ENCODE results near the gene C20orf204. TPM values are rescaled to one million over a fixed set of nuclear protein-coding genes. Genes with fewer than 3 reads are reported as not detected.

The C20orf204 gene
- total and polyA plus RNA-seq, 2 of the 4 experiments (the other 2 are of a cell fraction), result 0.09 to 0.18 TPM

DNA sequence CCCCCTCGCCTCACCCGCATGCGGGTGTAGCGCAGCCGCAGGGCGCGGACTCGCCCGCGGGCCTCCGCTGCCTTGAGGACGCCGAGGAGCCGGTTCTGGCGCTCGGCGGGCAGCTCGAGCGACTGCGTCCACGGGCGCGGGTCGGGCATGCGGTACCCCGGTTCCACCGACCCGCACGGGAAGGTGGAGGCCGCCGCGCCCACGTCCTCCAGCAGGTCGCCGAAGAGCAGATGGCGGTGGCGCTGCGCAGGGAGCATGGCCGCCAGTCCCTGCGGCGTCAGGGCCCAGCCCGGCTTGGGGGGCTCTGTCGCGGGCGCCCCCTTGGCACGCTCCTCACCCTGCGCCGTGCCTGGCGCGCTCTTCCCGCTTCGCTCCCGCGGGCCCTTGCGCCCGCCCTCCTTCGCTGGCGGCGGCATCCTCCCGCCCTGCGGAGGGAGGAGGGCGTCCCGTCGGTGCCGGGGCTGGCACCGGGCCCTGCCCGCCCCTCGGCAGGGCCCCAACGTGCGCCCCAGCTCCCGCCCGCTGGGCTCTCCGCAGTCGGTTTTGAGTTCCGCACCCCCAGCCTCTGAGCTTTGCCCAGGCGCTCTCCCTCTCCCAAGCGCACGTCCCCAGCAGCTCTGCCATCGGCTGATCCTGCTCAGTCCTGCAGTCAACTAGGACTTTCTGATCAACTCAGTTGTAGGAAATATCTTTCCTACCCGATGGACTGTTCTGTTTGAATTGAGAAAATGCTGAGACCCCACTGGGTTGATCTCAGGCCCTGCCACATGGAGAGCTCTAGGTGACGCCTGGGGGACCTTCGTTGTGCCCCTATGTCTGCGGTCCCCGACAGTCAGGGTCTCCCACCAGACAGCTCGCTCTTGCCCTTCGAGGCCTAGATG is 48.1 kb downstream of the C20orf204 start, which contains the start of gene LKAAEAR1:
TSS of gene LKAAEAR1 (minus strand) at position 595 of the 881 bp plus-strand sequence. CDS start at position 416, 179 bp downstream.
- H2AFZ ChIP-seq (replicated peaks; ENCODE audit: low read length, poor library complexity), result peak within 1 kb of the TSS; percentile 95
- peaks cover 8% of the 10 kb centered on the region; the same call in 1 of the 2 replicates for H3K9me3 ChIP-seq (ENCODE audit: control insufficient read depth, insufficient read depth, low read length)
- no peak within 1 kb of the TSS for H4K91ac ChIP-seq (ENCODE audit: insufficient read depth, low read depth, low read length)
- DNase-seq (no peak), ATAC-seq (ENCODE audit: low read depth) (no peak)
- H2BK5ac ChIP-seq (ENCODE audit: low read depth, low read length, poor library complexity, severe bottlenecking), result no peak within 1 kb of the TSS
- H4K5ac ChIP-seq (ENCODE audit: low read depth, low read length), result no peak within 1 kb of the TSS
- peaks cover 15% of the 10 kb centered on the region for H4K20me1 ChIP-seq (ENCODE audit: insufficient read depth, low read length)
- H3K18ac ChIP-seq (ENCODE audit: low read depth, low read length), result no peak within 1 kb of the TSS
- no peak within 1 kb of the TSS for H3K56ac ChIP-seq (ENCODE audit: extremely low read depth, insufficient read depth, low read length)
- H3K14ac ChIP-seq (replicated peaks; ENCODE audit: low read depth, low read length), result no peak within 1 kb of the TSS
- intact Hi-C loops (cut with micrococcal nuclease), result loop anchor here (1.0 kb wide), 1 partner anchor 36 kb away; no protein-coding TSS in a partner anchor
- no TSS peak for BruUV-seq (replicated peaks)
- H3K4me3 ChIP-seq (ENCODE audit: insufficient read depth, low read depth, low read length), result peak within 1 kb of the TSS; percentile 63
- H2BK15ac ChIP-seq (ENCODE audit: low read depth, low read length), result no peak within 1 kb of the TSS
- H4K8ac ChIP-seq (ENCODE audit: low read depth in 2 of 2, low read length in 2 of 2), result no peak within 1 kb of the TSS
- H2AK5ac ChIP-seq (ENCODE audit: low read depth, low read length), result no peak within 1 kb of the TSS
- H2BK120ac ChIP-seq (ENCODE audit: low read depth, low read length), result no peak within 1 kb of the TSS
- H3K27me3 ChIP-seq (ENCODE audit: control insufficient read depth, insufficient read depth, low read length), result peaks cover 54% of the 10 kb centered on the region
- H3K9ac ChIP-seq (ENCODE audit: low read depth, low read length), result no peak within 1 kb of the TSS; the same call in 1 of the 2 replicates
- H3K79me1 ChIP-seq (ENCODE audit: low read depth in 1 of 2, low read length in 2 of 2), result peaks cover 0 to 1% of the 10 kb centered on the region in 2 experiments; a peak in 2 of 4 replicates
- H2AK9ac ChIP-seq (replicated peaks; ENCODE audit: low read depth, low read length, poor library complexity), result no peak within 1 kb of the TSS
- no peaks in the 10 kb centered on the region for H3K9me1 ChIP-seq (ENCODE audit: insufficient read depth, low read length)
- peaks cover 7% of the 10 kb centered on the region for H3K4me1 ChIP-seq (ENCODE audit: control insufficient read depth, insufficient read depth, low read length)
- dilution Hi-C loops (cut with HindIII; ENCODE audit: low sequenced_read_pairs, unreplicated experiment), result no loop called here
- H3K23ac ChIP-seq (ENCODE audit: low read depth, low read length), result no peak within 1 kb of the TSS
- in situ Hi-C loops (cut with MboI; ENCODE audit: low sequenced_read_pairs), result no loop called here
- H2BK20ac ChIP-seq (ENCODE audit: low read depth, low read length), result no peak within 1 kb of the TSS
- peak within 1 kb of the TSS; percentile 81 for H3K4me2 ChIP-seq (ENCODE audit: low read depth, low read length)
- H3K36me3 ChIP-seq (ENCODE audit: control insufficient read depth, insufficient read depth, low read length), result no peaks in the 10 kb centered on the region
- ChIA-PET CTCF (interaction anchor here (0.6 to 1.3 kb wide), 5 partner anchors 25 to 177 kb away, joined by 3 to 6 read pairs (median 4); no protein-coding TSS in a partner anchor), POLR2A (ENCODE audit: unreplicated experiment) (no interaction called here)
- WGBS, 2 experiments (ENCODE audit: extremely low coverage in 2 of 2, insufficient read length in 1 of 2), result 1% methylated on average over 36 of the region's 86 CpGs; no CpG with 5 or more reads in 1 of the 2 experiments
- H3K27ac ChIP-seq (ENCODE audit: insufficient read depth, low read length), result no peak within 1 kb of the TSS
- H3K4ac ChIP-seq (ENCODE audit: low read depth, low read length), result no peak within 1 kb of the TSS
- no peak for TF ChIP-seq RFX5 (IDR thresholded peaks at IDR 0.05; ENCODE audit: low read depth, low read length)
- TF ChIP-seq, protein P1, sequence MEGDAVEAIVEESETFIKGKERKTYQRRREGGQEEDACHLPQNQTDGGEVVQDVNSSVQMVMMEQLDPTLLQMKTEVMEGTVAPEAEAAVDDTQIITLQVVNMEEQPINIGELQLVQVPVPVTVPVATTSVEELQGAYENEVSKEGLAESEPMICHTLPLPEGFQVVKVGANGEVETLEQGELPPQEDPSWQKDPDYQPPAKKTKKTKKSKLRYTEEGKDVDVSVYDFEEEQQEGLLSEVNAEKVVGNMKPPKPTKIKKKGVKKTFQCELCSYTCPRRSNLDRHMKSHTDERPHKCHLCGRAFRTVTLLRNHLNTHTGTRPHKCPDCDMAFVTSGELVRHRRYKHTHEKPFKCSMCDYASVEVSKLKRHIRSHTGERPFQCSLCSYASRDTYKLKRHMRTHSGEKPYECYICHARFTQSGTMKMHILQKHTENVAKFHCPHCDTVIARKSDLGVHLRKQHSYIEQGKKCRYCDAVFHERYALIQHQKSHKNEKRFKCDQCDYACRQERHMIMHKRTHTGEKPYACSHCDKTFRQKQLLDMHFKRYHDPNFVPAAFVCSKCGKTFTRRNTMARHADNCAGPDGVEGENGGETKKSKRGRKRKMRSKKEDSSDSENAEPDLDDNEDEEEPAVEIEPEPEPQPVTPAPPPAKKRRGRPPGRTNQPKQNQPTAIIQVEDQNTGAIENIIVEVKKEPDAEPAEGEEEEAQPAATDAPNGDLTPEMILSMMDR (conservative IDR thresholded peaks at IDR 0.05; ENCODE audit: low read depth, low read length), result no peak
- TF ChIP-seq USF2 (IDR thresholded peaks at IDR 0.05; ENCODE audit: low read depth, low read length), result no peak
- TF ChIP-seq CEBPB (IDR thresholded peaks at IDR 0.05; ENCODE audit: low read depth, low read length), result no peak
- TF ChIP-seq MAZ (IDR thresholded peaks at IDR 0.05; ENCODE audit: borderline replicate concordance, low read depth, low read length), result no peak
- TF ChIP-seq FOS (IDR thresholded peaks at IDR 0.05; ENCODE audit: low read depth, low read length), result no peak
- no peak for TF ChIP-seq RCOR1 (IDR thresholded peaks at IDR 0.05; ENCODE audit: insufficient replicate concordance, low read length)
- no peak for TF ChIP-seq MAFK (IDR thresholded peaks at IDR 0.05; ENCODE audit: low read depth, low read length)
- TF ChIP-seq SMC3 (IDR thresholded peaks at IDR 0.05; ENCODE audit: low read depth, low read length), result no peak
- TF ChIP-seq MXI1 (IDR thresholded peaks at IDR 0.05; ENCODE audit: borderline replicate concordance, low read depth, low read length), result no peak
- no peak for TF ChIP-seq RAD21 (IDR thresholded peaks at IDR 0.05; ENCODE audit: low read length)
- TF ChIP-seq BHLHE40 (IDR thresholded peaks at IDR 0.05; ENCODE audit: low read depth, low read length), result no peak
- TF ChIP-seq NFE2L2 (IDR thresholded peaks at IDR 0.05; ENCODE audit: low read depth, low read length), result no peak
- TF ChIP-seq CHD1 (IDR thresholded peaks at IDR 0.05; ENCODE audit: low read depth, low read length), result no peak

Data from IMR-90 (cell line).